Activated CD4-positive, alpha-beta T cell treated with anti-CD3 and anti-CD28 coated beads, Interleukin-10, Interleukin-2, amounts not matched to agents 100 ng/mL and 50 ng/mL, durations not matched to agents 16 hours and 8 hours (primary cell): ENCODE results near the gene HSPB6.
"Not testable (repeated sequence)": the region's sequence is repeated elsewhere in the genome, so short reads cannot be mapped to it uniquely, and the experiment has no call there.

Source experiments
- DNase-seq: peaks from one replicate; pipeline ENCODE4 v3.0.0-alpha.2; 2020

HSPB6 gene

DNA sequence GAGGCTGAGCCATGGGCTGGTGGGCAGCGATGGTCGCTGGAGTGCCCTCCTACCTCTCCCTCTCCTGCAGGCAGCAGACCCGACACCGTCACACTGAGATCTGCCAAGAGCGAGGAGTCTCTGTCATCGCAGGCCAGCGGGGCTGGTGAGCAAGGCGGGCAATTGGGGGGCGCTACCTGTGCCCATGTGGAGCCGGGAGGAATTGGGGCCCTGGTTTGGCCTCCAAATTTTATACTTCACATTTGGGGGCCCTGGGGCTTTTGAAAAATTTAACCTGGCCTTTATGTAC, 28.5 kb upstream of the HSPB6 start:
- DNase-seq = no peak

DNA sequence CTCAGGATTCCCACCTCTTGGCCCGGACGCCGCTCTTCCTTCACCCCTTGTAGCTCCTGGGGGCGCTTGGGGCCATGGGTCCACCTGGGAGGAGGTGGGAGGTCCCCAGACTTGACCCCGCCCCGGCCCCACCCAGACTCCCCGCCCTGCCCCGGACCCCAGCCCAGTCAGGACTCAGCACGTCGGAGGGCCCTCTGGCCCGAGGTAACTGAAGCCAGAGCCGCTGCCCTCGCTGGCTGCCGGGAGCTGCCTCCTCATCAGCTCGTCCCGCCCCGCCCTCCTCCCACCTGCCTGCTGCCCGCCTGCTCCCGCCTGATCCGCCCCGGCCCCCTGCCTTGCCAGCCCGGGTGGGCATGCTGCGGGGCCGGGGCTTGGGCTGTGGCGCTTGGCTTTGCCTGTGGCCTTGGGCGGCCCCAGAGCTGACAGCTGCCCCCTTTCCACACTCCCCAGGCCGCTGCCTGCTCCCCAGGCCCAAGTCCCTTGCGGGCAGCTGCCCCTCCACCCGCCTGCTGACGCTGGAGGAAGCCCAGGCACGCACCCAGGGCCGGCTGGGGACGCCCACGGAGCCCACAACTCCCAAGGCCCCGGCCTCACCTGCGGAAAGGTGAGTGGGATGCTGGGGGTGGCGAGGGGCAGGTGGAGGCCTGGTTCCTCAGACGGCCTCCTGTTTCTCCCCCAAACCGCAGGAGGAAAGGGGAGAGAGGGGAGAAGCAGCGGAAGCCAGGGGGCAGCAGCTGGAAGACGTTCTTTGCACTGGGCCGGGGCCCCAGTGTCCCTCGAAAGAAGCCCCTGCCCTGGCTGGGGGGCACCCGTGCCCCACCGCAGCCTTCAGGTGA, 27.9 kb upstream of the HSPB6 start:
- no peak for DNase-seq

DNA sequence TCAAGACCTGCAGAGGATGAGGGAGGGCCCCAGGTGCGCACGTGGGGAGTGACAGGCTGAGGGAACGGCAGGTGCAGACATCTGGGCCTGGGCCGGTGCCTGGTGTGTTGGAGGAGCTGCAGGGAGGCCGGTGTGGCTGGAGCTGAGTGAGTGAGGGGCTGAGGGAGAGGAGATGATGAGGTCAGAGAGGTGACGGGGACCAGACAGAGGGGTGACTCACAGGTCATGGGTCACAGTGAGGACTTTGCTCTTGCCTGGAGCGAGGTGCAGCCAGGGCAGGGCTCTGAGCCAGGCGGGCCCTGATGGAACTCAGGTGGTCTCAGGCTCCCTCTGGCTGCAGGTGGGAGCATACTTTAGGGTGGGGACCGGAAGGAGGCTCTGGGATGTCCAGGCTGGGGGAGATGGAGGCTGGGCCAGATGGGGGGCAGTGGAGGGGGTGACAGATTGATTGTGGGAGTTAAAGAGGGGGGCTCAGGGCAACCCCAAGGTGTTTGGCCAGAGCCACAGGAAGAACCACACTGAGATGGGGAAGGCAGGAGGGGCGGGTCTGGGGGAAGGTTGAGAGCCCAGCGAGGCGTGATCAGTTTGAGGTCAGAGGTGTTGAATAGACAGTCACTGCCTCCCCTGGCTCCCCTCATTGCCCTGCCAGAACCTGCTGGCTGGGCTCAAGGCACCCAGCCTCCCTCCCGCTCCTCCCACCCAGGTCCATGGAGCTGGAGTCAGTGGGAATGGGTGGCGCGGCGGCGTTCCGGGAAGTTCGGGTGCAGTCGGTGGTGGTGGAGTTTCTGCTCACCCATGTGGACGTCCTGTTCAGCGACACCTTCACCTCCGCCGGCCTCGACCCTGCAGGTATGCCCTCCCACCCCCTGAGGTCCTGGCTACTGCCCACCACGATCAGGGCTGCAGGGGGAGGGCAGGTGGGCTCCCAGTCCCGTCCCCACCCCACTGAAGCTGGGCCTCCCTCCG, 26.9 kb upstream of the HSPB6 start:
- no peak for DNase-seq

DNA sequence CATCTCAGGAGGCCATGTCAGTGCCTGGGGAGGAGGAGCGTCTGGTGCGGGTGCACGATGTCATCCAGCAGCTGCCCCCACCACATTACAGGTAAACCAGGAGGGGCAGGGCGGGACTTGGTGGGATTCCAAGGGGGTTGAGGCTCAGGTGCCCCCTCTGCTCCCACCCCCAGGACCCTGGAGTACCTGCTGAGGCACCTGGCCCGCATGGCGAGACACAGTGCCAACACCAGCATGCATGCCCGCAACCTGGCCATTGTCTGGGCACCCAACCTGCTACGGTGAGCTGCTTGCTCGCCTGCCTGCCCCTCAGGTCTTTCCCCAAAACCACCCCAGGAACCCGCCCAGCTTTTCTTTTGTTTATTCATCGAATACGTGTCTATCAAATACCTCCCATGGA, 25.8 kb upstream of the HSPB6 start:
- no peak for DNase-seq

DNA sequence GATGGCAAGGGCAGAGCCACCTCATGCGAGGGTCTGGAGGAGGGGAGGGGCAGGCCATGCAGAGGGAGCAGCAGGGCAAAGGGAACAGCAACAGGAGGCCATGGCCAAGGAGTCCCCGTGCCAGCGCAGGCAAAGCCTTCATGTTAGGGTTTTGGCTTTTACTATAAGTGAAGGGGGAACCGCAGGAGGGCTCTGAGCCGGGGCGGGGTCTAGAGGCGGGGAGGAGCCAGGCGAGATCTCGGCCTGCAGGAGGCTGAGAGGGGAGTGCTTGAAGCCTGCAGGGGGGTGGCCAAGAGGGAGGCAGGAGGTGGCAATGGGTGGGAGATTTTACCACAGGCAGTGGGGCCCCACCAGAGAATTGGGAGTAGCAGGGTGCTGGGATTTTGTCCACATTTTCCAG, 24.8 kb upstream of the HSPB6 start:
- no peak for DNase-seq

DNA sequence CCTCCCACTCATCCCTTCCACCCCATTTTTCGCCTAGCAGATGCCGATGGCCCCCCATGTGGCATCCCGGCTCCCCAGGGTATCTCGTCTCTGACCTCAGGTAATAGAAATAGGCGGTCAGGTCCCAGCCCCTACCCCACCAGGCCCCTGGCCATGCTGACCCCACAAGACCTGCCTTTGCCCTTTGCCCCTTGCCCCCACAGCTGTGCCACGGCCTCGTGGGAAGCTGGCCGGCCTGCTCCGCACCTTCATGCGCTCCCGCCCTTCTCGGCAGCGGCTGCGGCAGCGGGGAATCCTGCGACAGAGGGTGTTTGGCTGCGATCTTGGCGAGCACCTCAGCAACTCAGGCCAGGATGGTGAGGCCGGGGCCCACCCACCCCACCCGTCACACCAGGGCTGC, 23.9 kb upstream of the HSPB6 start:
- no peak for DNase-seq

DNA sequence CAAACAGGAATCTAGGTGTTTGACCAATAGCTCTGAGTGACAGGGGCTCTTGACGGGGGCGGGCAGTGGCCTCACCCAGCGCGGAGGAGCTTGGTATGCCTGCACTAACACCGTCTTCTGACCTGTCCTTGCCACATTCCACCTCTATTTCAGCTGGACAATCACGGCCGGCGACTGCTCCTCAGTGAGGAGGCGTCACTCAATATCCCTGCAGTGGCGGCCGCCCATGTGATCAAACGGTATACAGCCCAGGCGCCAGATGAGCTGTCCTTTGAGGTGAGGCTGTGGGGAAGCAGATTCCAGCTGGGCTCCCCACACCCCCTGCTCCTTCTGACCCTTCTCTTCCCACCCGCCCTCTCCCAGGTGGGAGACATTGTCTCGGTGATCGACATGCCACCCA, 23.2 kb upstream of the HSPB6 start:
- DNase-seq = no peak

DNA sequence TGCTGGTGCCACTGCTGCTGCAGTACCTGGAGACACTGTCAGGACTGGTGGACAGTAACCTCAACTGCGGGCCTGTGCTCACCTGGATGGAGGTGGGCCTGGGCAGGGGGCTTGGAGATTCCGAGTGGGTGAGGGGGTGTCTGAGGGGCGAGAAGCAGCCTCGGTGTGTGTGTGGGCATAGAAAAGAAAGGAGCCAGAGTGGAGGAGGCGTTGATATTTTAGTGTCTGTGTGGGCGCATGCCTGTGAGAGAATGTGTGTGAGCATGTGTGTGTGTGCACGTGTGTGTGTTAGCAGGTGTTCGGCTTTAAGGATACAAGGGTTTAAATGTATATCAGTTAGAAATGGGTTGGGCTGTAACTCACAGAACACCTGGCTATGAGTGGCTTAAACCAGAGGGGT, 22.2 kb upstream of the HSPB6 start:
- no peak for DNase-seq

DNA sequence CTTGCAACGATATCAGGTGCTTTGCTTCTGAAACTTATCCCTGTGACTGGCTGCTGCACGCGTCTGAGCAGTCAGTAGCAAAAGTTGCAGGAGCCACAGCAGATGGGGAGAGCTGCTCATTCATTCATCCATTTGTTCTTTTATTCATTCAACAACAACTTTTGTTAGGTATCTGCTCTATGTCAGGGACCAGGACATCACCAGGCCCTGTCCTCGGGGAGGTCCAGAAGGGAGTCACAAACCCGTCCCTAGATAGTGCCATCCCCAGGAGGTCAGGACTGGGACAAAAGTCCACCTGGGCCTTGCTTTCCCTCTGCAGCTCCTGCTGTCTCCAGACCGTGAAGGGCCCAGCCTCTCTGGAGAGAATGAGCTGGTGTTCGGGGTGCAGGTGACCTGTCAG, 21.1 kb upstream of the HSPB6 start:
- no peak for DNase-seq

DNA sequence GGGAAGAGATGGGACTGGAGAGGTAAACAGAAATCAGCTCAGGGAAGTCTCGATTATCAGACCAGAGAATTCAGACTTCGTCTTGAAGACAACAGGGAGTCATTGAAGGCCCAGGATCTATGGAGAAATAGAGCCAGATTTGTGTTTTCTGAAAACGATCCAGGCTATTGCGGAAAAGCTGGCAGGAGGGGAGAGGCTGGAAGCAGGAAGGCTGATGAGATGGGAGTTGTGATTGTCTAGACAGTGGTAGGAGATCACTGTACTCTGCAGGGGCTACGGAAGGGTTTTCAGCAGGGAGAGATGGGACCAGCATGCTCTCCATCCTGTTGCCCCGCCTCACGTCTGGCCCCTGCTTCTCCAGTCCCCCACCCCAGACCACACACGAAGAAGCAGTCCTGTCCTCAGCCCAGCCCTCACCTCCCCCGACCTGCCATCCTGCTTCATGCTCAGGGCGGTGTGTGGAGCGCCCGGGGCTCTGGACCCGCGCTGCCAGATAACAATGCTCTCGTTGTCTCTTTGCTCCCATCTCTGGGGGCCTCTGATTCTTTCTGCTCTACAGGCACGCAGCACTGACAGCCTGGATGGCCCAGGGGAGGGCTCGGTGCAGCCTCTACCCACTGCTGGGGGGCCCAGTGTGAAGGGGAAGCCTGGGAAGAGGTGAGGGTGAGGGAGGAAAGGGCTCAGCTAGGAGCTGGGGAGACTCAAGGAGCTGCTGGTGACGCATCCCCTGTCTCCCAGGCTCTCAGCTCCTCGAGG, 20.4 kb upstream of the HSPB6 start:
- no peak for DNase-seq

DNA sequence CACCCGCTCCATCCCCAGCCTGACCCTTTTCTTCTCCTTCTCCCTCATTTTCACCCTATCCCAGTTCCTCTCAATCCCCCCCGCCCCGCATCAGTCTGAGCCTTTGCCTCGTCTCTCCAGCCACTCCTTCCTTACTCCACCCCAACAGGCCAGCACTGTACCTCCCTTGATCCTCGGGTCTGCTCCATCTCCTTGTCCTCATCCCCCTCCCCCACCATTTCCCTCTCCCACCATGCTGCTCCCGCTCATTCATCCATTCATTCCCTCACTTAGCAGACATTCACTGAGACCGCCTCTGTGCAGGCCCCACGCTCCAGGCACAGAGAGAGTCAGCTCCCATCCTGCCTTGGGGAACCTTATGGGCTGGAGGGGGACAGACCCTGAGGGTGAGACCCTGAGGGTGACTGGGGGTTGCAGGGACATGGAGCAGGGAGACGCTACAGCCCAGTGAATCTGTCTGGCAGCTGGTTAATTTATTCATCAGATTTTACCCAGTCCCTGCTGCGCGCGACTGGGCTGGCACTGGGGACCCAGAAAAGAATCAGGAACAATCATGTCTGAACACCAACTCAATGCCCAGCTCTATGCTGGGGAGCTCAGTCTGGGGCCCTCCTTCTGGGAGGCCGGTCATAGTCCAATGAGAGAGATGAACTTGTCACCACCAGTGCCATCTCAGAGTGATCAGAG, 19.4 kb upstream of the HSPB6 start:
- no peak for DNase-seq

DNA sequence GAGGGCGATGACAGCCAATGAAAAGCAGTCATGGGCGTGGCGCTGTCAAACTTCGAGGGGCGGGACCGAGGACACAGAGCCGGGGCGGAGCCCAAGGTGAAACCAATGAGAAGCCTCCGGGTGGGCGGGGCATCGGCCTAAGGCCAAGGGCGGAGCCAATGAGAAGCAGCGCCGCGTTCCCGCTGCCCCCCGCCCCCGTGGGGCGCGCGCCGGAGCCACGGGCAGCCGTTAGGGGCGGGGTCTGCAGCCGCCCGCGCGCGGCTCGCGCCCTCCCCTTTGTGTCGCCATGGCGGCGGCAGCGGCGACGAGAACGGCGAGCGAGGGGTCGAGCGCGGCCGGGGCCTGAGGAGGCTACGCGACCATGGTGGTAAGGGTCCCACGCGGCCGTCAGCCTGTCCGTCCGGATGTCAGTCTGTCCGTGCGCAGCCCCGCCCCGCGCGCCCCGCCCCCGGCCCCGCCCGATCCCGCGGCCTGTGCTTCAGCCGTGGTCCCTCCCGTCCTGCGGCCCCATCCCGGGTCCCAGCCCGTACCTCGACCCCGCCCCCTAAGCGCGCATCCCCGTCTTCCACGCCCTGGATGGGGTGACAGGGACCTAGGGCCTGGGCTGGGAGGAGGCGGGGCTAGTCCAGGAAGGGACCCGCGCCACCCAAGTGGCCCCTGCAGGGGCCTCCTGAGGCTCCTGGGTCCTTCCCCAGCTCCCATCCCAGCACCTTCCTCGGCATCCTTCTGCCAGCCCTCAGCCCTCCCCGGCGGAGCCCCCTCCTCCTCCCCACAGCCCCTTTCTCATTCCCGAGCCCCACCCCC, 18.7 kb upstream of the HSPB6 start, which contains the start of gene ARHGAP33:
Gene ARHGAP33, plus strand, starts transcription at position 267 of the 804 bp plus-strand sequence. Its CDS starts 95 bp downstream, at position 362.
- peak; percentile 99 for DNase-seq

DNA sequence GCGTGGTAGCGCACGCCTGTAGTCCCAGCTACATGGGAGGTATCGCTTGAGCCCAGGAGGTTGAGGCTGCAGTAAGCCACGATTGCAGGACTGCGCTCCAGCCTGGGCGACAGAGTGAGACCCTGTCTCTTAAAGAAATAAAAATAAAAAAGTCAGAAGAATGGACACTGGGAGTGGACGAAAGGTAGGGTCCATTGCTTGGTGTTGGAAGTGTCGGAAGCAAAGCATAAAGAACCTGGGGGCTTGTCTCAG, 18.1 kb upstream of the HSPB6 start:
- no peak for DNase-seq

DNA sequence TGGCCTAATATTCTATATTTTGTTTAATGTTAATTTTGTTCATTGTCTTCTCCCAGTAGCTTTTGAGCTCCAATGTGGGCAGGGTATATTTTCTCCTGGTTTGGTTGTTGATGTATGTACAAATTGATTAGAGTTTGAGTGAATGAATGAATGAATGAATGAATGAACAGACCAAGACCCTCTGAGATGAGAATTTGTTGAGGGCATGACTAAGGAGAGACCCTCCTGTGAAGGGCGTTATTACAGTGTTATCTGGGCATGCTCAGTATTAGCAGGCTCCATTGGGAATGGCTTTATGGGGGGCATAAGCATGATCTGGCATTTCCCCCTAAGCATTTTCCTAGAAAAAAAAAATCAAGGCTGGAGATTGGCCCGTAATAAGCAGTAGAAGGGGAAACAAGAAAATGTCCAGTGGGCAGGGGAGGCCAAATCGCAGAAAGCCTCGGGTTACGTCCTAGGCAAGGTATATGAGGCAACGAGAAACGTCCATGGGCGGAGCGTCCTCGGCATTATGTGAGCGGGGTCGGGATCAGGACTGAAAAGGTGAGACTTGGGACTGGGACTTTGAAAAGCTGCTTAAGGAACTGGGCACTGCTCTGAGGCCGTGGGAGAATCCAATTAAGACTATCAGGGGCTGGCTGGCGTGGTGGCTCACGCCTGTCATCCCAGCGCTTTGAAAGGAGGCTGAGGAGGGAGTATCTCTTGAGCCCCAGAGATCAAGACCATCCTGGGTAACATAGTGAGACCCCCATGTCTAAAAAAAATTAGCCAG, 17.6 kb upstream of the HSPB6 start:
- no peak for DNase-seq

DNA sequence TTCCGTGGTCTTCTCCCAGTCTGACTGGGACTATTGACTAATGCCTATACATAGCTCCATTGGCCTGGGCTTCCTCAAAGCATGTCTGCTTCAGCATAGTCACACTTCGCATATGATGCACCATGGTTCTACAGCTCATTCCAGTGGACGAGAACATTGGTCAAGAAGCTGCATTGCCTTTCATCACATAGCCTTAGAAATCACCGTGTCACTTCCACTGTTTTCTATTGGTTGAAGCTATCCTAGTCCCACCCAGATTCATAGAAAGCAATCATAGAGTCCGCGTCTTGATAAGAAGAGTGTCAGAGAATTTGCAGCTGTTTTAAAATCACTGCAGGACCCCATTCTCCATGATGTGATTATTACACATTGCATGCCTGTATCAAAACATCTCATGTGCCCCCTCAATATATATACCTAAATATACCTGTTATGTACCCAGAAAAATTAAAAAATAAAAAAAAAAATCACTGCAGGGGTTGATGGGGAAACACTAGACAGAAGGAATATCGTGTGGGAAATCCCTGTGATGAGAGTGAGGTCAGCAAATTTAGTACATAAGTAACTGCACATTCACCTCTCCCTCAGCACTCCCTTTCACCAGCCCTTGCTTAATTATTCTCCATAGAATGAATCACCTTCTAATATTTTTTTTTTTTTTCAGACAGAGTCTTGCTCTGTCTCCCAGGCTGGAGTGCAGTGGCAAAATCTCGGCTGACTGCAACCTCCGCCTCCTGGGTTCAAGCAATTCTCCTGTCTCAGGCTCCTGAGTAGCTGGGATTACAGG, 16.4 kb upstream of the HSPB6 start:
- no peak for DNase-seq

DNA sequence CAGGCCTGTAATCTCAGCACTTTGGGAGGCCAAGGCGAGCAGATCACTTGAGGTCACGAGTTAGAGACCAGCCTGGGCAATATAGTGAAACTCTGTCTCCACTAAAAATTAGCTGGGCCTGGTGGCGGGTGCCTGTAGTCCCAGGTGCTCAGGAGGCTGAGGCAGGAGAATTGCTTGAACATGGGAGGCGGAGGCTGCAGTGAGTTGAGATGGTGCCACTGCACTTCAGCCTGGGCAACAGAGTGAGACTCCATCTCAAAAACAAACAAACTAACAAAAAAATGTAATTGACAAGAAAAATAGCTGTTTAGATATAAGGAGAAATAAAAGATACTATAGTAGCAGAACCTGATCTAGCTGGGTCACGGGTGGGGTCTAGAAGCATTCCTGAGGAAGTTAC, 15.5 kb upstream of the HSPB6 start:
- DNase-seq = not testable (repeated sequence)

DNA sequence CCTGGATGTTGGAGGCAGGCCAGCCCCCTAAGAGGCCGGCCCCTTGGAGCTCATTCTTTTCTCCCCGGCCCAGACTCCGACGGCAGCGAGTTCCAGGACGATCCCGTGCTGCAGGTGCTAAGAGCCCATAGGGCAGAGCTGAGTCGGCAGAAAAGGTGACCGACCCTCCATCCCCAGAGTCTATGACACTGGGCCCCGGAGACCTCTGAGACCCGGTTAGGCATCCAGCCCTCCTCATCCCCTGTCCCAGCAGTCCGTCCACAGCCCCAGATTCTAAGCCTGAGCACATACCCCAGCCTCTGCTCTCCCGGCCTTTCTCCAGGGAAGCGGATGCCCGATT, 11.2 kb upstream of the HSPB6 start:
- DNase-seq = no peak

DNA sequence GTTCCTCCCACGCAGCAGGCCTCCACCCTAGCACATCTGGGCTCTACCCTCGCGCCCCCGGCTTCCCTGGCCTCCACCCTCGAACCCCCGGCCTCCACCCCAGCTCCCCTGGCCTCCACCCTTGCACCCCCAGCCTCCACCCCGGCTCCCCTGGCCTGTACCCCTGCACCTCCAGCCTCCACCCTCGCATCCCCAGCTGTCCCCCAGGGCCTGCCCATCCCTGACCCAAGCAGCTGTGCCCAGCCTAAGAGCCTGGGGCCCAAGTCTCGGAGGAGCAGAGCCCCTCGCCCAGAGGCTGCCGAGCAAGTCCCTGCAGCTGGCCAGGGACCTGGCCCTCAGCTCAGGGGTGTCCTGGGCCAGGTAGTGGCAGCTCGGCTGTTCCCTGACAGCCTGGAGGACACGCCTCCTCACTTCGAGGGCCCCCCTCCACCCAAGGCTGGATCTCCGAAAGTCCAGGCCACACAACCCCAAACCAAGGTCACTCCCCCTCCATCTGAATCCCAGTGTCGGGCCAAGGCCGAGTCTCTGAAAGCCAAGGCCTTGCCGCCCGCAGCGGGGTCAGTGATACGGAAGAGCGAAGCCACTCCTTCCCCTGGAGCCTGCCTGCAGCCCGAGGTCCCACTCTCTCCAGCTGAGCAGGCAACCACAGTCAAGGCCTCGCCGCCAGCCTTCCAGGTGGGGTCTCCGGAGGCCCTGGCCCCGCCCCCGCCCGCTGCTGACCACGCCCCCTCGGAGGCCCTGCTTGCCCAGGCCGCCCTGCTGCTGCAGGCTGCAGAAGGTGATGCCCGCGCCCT, 10.7 kb upstream of the HSPB6 start:
- no peak for DNase-seq

DNA sequence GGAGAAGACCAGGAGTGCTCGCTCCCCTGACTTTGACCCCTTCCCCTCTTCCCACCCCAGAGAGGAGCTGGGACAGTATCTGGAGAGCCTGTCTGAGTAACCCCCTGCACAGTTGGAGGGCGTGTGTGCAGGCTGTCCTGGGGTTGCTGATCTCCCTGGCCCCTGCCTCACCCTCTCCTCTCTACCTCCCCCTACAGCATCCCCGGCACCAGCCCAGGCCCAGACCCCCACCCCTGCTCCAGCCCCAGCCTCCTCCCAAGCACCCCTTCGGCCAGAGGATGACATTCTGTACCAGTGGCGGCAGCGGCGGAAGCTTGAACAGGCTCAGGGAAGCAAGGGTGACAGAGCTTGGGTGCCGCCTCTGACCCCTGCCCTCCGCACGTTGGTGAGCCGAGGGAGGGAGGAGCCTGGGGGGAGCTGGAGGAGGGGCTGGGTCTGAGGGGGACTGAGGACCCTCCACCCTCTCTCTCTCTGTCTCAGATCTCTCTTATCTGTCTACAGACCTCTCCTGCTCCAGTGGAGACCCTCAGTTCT, 9.8 kb upstream of the HSPB6 start:
- no peak for DNase-seq
